NCI-H2029 treated with DMSO at 0.1 percent for 48 hours (cell line): ENCODE measurements around the gene GARRE1.
"Not testable (repeated sequence)": the region's sequence is repeated elsewhere in the genome, so short reads cannot be mapped to it uniquely, and the experiment has no call there.

ENCODE experiments used
- DNase-seq: peaks from one replicate; lab custom pipeline; 2025; lab: John Stamatoyannopoulos, UW

The GARRE1 gene

DNA sequence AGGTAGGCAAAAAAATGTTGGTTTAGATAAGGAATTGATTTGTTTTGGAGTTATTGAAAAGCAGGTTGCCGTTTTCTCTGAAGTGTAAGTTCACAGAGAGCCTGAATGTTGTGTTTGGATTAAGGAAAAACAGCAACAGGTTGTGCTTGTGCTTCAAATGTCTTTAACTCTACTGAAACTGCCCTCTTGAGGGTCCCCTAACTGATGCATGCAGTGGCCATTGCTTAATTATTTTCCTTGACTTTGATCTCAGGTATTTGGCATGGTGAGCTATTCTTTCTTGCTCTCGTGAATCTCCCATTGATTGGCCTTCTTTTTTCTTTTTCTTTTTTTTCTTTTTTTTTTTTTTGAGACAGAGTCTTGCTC is 3.2 kb downstream of the GARRE1 start:
- DNase-seq: no peak

DNA sequence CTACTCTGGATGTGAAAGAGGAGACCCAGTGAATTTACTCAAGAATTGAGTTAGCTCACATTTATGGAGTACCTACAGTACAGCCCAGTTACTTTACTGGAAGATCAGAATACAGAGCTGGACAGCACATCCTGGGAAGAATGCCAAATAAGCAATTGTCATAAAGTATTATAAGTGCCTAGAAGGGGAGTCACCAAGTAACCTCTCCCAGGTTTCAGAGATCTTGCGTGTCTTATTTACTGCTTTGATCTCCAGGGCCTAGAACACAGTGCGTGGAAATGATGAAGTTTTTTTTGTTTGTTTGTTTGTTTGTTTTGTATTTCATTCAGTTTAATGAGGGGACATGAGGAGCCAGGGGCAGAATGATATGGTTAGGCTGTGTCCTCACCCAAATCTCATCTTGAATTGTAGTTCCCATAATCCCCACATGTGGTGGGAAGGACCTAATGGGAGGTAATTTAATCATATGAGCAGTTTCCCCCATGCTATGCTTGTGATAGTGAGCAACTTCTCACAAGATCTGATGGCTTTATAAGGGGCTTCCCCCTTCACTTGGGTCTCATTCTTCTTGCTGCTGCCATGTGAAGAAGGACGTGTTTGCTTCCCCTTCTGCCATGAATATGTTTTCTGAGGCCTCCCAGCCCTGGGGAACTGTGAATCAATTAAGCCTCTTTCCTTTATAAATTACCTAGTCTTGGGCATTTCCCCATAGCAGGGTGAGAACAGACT is 5.2 kb downstream of the GARRE1 start:
- no peak for DNase-seq

DNA sequence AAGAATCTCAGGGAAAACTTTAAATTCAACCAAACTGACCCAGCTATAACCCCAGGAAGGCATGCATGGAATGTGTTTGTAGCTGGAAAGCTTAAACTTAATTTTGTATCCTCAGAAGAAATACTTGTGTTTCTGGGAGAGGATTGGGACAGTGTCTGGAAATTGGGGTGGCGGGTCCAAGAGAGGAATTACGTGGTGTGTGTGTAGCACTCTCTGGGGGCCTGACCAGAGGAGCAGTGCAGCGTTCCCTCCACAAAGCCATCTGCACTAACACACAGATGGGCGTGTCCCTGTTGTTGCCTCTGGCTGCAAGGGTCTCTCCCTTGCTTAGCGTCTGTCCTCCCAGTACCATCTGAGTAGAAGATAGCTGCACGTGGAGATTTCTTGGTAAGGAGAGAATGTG is 6.4 kb downstream of the GARRE1 start:
- DNase-seq: no peak

DNA sequence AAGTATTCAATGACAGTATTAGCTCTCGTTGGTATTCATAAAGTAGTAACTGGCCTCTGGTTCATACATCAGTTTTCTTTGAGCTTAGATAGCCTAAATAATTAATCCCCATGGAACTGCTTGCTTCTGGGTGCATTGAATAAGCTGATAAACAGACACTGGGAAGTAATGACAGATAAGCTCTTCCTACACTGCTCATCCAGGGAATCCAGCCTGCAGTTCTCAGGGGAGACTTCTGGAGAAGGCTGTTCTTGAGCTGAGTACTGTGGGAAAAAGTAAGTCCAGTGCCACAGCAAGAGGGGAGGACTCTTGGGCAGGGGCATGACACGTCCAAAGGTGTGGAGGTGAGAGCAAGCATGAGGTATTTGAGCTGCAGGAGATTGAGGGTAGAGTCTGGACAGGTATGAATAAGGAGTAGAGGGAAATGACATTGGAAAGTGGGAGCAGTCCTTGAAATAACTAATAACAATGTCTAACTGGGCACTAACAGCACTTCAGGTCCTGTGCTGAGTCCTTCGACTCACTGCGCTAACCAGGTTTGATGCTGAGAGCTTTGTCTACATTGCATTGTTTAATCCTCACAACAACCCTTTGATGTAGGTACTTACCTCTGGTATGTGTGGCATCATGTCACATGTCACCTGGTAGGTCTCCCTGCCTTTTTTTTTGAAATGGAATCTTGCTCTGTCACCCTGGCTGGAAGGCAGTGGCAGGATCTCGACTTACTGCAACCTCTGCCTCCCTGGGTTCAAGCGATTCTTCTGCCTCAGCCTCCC is 7.2 kb downstream of the GARRE1 start:
- peak; percentile 24 for DNase-seq

DNA sequence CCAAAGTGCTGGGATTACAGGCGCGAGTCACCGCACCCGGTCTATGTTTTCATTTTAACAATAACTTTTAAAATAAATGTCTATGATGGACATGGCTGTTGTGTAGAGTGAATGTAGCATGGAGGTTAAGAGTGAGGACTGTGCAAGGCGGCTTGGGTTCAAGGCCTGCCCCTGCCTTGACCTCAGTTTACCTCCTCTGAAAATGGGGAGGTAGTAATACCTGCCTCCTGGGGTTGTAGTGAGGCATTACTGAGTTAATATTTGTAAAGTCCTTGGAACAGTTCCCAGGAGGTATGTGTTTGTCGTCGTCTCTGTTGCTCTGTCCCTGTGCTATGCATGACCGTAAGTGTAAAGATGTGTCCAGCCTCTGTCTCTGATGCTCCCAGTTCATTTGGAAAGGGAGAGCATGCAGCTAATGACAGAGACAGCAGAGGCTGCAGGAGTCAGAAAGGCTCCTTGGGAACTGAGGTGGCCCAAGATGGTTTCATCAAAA is 9.4 kb downstream of the GARRE1 start:
- DNase-seq: no peak

DNA sequence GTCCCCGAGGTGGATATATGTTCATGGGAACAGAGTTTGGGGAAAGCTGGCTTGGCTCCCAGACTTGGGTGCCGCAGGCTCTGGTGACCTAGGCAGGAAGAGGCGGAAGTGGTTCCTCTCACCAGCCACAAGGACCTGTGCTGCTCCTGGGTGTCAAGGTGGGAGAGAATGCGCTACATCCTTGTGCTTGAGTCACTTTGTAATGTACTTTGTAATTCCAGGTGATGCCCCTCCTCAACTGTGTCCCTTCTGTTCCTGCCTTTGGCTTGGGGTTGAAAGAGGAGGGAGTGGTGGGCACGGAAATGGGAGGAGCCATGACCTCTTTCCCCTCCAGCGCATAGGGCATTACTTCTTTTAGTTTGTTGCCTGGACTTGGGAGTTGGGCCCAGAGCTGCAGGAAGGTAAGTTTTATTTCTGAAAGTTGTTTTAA is 10.9 kb downstream of the GARRE1 start:
- no peak for DNase-seq

DNA sequence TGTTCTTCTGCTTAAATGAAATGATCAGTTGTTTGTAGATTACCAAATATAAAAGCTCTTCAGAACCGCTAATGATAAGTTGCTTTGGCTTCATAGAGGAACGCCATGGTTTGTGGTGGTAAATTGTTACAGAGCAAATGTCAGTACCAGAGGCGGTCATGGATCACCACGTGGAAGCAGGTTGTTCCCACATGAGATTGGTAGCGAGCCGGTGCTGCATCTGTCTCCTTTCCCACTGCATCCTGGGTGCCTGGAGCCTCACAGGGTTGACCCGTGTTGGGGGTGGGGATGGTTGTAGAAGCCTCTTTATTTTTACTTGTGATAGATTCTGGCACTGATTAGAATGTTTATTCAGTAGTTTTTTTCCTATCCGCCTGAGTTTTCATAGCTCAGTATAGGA is 14.7 kb downstream of the GARRE1 start:
- no peak for DNase-seq

DNA sequence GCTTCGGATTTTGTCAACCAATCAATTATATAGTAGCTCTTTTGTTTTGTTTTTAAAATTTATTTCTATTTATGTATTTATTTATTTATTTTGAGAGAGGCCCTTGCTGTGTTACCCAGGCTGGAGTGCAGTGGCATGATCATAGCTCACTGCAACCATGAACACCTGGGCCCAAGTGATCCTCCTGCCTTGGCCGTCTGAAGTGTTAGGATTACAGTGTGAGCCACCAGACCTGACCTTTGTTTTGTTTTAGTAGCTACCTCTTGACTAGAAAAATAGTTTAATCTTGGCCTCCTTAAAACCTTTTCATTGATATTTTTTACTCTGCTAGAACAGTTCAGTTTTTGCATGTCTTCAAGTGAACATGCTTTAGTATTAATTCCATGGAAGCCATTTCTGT is 15.1 kb downstream of the GARRE1 start:
- DNase-seq: no peak

DNA sequence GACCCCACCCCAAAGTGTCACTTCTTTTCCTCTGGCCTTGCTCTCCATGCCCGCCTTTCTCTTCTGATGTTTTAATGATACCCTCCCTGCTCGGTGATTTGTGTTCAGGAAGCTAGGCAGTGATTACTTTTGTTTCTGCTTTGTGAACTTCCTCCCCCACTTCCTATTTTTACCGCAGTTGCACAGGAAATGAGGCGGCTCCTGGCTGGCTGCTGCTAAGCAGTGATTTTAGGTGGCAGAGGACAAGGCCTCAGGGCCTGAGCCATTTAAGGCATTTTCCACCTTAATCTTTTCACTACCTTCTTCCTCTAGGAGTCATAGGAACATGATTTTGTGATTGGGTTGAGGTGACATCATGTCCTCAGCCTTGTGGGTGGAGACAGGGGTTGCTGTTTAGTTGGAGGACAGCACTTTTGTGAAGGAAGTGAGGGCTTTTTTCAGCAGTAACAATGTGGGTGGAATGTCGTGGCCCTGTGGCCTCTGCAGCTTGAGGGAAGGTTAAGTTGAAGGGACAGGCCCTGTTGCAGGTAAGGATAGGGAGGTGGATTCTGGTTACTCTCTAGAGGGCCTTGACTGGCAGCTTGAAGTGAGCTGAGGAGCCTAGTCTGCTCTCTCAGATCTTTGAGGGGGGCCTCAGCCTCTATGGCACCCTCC is 15.7 kb downstream of the GARRE1 start:
- no peak for DNase-seq

DNA sequence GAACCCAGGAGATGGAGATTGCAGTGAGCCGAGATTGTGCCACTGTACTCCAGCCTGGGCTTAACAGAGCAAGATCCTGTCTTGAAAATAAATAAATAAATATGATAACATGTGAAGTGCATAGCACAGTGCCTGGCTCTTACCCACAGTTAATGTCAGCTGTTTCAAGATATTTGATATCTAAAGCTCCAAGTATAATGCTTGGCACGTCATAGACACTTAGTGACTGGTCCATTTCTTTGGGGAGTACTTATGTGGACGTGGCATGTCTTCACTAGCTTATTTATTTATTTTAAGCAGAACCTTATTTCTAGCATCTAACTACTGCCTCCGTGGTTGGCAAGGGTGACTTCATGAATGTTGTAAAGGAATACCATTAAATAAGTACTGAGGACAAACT is 18.8 kb downstream of the GARRE1 start:
- DNase-seq: no peak

DNA sequence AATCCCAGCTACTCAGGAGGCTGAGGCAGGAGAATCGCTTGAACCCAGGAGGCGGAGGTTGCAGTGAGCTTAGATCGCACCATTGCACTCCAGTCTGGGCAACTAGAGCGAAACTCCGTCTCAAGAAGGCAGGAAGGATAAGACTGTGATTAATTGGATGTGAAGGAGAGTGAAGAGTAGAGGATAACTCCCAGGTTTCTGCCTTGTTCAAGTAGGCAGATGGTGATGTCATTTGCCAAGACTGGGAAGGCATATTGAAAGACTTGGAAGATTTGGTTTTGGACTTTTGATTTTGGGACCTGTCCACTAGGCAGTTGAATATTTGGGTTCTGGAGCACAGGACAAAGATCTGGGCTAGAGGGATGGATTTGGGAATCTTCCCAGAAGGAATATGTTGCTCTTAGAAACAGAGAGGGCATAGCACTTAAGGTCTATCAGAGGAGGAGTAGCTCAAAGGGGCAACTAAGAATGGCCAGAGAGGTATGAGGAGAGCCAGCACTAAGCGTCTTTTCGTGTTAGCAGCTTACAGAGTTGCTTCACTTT is 20.0 kb downstream of the GARRE1 start:
- DNase-seq: no peak

DNA sequence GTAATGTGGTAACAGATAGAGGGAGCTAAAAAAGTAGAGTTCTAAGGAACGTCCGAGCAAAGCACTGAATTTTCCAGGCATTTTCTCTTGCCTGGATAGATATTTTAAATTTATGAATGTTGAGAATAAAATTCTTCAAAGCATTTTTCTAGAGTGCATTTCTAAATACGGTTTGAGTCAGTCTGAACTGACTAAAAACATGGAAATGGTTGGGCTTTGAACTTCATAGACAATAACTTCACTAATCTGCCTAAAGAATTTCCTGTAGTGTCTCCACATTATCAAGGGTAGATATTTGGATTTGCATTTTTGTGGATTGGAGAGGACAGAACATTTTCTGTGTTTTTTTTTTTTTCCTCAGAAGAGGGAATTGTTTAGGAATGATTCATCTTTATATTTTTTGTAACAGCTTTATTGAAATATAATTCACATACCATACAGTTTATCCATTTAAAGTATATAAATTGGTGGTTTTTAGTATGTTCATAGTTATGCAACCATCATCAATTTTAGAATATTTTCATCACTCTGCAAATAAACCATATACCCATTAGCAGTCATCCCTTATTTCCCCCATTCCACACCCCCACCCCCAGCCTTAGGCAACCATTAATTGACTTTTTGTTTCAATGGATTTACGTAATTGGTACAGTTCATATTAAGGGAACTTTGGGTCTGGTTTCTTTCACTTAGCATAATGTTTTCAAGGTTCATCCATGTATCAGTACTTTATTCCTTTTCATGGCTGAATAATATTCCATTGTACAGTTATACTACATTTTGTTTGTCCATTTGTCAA is 20.7 kb downstream of the GARRE1 start:
- DNase-seq: no peak

DNA sequence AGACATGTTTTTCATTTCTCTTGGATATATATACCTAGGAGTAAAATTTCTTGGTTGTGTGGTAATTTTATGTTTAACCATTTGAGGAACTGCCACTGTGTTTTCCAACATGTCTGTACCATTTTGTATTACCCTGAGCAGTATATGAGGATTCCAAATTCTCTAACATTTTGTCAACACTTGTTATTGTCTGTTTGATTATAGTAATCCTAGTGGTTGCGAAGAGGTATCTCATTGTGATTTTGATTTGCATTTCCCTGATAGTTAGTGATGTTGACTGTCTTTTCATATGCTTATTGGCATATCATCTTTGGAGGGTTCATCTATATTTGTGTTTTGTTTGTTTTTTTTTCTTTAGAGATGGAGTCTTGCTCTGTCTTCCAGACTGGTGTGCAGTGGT is 21.4 kb downstream of the GARRE1 start:
- no peak for DNase-seq

DNA sequence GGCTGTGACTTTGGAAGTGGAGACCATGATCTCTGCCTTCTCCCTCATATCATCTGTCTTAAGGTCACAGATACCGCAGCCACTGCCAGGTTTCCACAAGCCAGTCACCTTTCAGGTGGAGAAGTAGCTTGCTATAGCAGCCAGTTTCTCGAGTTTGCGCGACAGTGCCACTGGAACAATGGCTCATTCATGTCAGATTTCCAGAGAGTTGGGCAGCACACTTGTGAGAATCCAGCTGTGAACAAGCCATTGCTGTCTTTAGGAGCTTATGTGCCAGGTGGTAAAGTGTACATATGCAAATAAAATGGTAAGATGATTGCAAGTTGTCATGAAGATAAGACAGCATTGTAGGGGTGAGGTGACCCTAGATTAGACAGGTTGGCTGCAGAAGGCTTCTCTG is 22.3 kb downstream of the GARRE1 start:
- DNase-seq: no peak

DNA sequence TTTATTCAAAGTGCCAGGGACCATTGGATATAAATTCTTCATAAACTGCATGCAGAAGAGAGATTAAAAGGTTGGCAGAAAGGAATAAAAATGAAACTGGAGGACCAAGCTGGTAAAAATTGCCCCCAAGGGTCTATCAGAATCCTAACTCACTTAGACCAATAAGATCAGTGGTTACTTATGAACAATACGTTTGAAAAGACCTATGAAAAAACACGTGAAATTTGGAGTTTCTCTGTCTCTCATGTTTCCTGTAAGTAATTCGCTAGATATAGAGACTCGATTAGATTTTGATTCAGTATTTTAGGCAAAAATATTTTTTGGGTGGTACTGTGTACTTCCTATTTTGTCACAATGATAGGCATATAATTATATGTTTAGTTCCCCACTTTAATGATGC is 22.9 kb downstream of the GARRE1 start:
- no peak for DNase-seq

DNA sequence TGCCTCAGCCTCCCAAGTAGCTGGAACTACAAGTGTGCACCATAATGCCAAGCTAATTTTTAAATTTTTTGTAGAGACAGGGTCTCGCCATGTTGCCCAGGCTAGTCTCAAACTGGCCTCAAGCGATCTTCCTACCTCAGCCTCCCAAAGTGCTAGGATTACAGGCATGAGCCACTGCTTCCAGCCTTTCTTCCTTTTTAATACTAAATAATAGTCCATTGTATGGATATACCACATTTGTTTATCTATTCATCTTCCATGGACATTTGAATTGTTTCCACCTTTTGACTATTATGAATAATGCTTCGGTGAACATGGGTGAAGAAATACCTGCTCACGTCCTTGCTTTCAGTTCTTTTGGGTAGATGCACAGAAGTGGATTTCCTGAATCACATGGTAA is 24.4 kb downstream of the GARRE1 start:
- DNase-seq: no peak

DNA sequence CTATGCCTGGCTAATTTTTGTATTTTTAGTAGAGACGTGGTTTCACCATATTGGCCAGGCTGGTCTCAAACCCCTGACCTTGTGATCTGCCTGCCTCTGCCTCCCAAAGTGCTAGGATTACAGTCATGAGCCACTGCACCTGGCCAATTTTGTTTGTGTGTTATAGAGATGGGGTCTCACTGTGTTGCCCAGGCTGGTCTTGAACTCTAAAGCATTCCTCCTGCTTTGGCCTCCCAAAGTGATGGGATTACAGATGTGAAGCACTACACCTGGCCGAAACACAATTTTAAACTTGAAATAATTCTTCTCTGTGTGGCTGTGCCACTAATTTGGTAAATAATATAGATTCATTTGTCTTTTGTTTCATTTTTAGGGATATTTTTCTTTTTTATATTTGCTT is 27.1 kb downstream of the GARRE1 start:
- not testable (repeated sequence) for DNase-seq

DNA sequence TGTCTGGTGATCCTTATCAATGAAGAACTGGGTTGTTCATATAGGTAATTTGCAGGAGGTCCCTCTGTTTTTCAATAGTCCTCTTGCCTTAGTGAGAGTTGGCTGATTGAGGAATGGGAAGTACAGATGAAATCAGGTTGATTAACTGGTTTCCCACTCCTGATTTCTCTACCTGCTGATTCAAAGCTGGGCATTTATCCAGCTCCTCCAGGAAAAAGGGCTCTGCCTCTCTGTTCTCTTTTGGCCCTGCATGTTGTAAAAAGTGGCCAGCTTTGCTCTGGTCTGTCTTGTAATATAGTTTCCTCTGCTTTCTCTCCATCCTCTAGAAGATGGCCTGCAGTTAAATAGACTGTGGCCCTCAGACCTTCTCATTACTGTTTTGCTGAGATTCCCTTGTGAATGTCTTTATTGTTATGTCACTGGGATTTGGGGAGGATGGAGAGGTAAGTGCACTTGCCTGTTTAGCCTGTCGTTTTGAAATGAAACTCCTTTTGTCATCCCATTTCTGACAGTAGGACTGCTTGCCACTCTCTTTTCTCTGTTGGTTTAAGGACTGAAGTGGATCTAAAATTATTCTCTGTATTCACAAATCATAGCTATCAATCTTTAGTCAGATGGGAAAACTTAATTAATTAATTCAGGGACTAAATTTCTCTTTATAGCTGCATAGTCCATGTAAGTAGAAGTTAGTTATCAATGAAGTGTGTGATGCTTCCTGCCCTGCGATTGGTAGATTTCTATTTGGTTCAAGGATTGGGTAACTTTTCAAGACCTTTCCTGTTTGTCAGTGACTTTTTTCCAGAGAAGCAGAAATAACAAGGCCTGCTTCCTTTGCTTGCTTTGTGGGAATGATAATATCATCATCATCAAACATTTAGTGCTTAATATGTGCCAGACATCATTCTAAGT is 28.5 kb downstream of the GARRE1 start:
- DNase-seq: no peak

DNA sequence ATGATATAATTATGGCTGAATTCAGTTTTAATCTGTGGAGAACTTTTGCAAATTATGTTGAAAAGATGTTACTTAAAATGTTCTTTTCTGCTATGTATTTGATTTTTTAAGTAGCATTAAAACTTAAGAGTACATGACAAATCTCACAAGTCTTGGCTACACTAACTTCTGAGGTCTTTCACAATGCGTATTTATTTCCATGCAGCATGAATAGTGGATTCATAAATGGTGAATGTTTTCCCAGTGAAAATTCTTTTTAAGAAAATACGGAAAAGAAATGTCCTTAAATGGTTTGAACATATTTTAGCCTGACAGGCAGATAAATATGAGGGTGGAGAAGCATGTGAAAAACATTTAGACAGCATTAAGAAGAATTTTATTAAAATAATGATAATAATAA is 30.2 kb downstream of the GARRE1 start:
- no peak for DNase-seq

DNA sequence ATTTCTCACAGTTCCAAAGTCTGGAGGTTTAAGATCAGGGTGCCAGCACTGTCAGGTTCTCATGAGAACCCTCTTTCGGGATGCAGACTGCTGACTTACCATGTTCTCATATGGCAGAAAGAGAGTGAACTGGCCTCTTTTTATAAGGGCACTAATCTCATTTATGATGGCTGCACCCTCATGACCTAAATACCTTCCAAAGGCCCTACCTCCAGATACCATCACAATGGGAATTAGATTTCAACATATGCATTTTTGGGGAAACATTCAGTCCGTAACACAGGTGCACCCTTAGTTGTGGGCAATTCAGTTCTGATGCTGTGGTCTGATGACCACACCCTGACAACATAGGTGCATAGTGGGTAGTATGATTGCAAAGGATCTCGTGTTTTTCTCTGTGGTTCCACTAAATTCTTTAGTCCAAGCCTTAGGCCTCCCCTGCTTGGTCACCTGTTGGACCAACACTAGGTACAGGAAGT is 33.3 kb downstream of the GARRE1 start:
- no peak for DNase-seq

DNA sequence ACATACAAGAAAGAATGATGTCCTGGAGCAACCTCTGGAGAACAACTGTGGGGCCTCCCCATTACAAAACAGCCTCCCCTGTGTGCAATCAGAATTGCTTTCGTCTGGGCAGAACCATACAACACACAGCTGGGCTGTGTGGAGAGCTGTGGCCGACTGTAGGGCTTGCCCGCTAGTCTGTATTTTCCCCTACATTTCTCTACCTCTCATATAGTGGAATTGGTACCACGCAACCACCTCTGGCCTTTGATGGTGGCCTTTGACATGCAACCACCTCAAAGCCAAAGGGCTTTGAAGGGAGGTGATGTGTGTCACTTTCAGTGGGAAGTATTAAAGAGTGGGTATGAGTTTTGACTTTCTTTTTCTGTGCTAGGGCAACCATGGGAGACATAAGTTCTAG is 34.0 kb downstream of the GARRE1 start:
- DNase-seq: no peak
